Measurements from ENCODE around the gene R3HCC1L. TPM values are rescaled to one million over a fixed set of nuclear protein-coding genes. Genes with fewer than 3 reads are reported as not detected.

The R3HCC1L gene
- total and polyA plus RNA-seq, 9 of the 15 experiments (the other 6 are each of a cell fraction or from before 2014, with no cell fraction given), result 9.1 to 17.8 (median 12.6) TPM

DNA sequence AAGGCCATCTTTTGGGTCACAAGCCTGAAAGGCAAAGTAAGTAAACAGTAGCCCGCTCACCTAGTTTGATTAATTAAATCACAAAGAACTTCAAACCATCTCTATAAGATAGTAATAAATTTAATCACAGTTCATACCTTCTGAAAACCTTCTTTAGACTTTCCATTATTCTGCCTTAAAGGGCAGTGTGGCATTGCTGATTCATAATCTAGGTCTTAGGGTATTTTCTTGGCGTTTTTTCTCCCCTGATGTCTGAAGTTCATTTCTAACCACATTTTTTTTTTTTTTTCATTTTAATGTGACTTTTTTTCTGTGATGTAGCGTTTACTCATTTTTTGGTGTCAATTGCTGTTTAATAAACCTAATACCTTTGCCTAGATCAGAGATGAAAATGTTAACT lies 106.1 kb downstream of the R3HCC1L start (continued):
- TF ChIP-seq ZNF551 (CRISPR knock-in tag; IDR thresholded peaks at IDR 0.05) (no peak), BRF2 (IDR thresholded peaks at IDR 0.05; ENCODE audit: borderline replicate concordance, insufficient read depth, insufficient read length) (no peak), MCM2 (IDR thresholded peaks at IDR 0.05; ENCODE audit: low read depth) (no peak), CBX3 (IDR thresholded peaks at IDR 0.05; ENCODE audit: borderline replicate concordance in 1 of 2, low read length in 2 of 2) (no peak), HDAC6 (IDR thresholded peaks at IDR 0.05; ENCODE audit: low read depth, low read length) (no peak), ELF2 (CRISPR knock-in tag; IDR thresholded peaks at IDR 0.05) (no peak)
- TF ChIP-seq, protein P1, sequence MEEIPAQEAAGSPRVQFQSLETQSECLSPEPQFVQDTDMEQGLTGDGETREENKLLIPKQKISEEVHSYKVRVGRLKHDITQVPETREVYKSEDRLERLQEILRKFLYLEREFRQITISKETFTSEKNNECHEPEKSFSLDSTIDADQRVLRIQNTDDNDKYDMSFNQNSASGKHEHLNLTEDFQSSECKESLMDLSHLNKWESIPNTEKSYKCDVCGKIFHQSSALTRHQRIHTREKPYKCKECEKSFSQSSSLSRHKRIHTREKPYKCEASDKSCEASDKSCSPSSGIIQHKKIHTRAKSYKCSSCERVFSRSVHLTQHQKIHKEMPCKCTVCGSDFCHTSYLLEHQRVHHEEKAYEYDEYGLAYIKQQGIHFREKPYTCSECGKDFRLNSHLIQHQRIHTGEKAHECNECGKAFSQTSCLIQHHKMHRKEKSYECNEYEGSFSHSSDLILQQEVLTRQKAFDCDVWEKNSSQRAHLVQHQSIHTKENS (CRISPR knock-in tag; IDR thresholded peaks at IDR 0.05), result no peak

DNA sequence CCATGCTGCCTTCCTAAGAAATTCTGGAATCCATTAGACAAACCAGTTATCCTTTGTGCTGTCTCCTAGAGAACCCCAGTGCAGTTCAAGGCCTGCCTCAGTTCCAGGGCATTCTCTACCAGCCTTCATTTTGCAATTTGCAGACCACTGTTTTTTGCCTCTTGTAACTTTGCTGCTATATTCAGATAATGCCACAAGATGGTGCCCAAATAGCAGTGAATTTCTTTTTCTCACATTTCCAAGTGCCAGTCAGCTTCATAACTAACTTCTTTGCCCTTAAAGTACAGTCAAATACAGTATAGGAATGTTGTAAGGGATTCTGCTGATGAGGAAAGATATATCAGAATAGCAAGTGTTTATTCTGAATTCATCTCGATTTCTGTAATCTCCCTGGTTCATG lies 108.4 kb downstream of the R3HCC1L start:
- H3K36me3 ChIP-seq (ENCODE audit: control insufficient read depth, insufficient read depth, low read length), result peaks cover 36% of the 10 kb centered on the region; the same call in 2 of the 3 replicates
- peaks cover 0 to 12% of the 10 kb centered on the region in 2 experiments; a peak in 3 of 5 replicates for H3K4me1 ChIP-seq (replicated peaks in 1 of 2; ENCODE audit: control insufficient read depth in 2 of 2, insufficient read depth in 2 of 2, low read length in 2 of 2)
- ATAC-seq (no peak), DNase-seq (ENCODE audit: extremely low read depth in 1 of 4, low spot score in 3 of 4) (no peak), FAIRE-seq (no peak)
- in situ Hi-C loops (cut with MboI) (no loop called here), intact Hi-C loops (cut with micrococcal nuclease) (loop anchor here (5.0 kb wide), 1 partner anchor 64 kb away; no protein-coding TSS in a partner anchor)
- no peak overlapping the region for H3K9ac ChIP-seq (ENCODE audit: insufficient read depth in 1 of 2, low read depth in 2 of 2, low read length in 2 of 2)
- H3K9me3 ChIP-seq (replicated peaks; ENCODE audit: control insufficient read depth, insufficient read depth, low read depth, low read length), result no peaks in the 10 kb centered on the region
- no peak overlapping the region for H3K4me2 ChIP-seq (ENCODE audit: insufficient read depth, low read length)
- no peak overlapping the region for H2AFZ ChIP-seq (ENCODE audit: low read depth, low read length)
- no peak overlapping the region for H3K4me3 ChIP-seq
- ChIA-PET POLR2A (no interaction called here), CTCF (ENCODE audit: low intra/inter-chr PET ratio) (interaction anchor here (0.7 kb wide), 1 partner anchor 67 kb away, joined by 3 read pairs; no protein-coding TSS in a partner anchor)
- H3K9me1 ChIP-seq (ENCODE audit: control insufficient read depth, insufficient read depth, low read length), result peaks cover 2% of the 10 kb centered on the region
- no peaks in the 10 kb centered on the region for H3K79me2 ChIP-seq (ENCODE audit: control insufficient read depth, insufficient read depth, low read length)
- 46% methylated on average over 1 of the region's 1 CpG for WGBS (ENCODE audit: insufficient coverage, low coverage, missing lambda C conversion rate)
- H3K27ac ChIP-seq (ENCODE audit: extremely low read depth, low read depth, low read length), result no peak overlapping the region
- H3K27me3 ChIP-seq (ENCODE audit: control insufficient read depth in 2 of 2, insufficient read depth in 2 of 2, low read length in 2 of 2), result no peaks in the 10 kb centered on the region
- no peaks in the 10 kb centered on the region for H4K20me1 ChIP-seq (replicated peaks; ENCODE audit: control insufficient read depth, insufficient read depth, low read length)
- BruUV-seq (replicated peaks), result no TSS peak
- TF ChIP-seq, protein P2, sequence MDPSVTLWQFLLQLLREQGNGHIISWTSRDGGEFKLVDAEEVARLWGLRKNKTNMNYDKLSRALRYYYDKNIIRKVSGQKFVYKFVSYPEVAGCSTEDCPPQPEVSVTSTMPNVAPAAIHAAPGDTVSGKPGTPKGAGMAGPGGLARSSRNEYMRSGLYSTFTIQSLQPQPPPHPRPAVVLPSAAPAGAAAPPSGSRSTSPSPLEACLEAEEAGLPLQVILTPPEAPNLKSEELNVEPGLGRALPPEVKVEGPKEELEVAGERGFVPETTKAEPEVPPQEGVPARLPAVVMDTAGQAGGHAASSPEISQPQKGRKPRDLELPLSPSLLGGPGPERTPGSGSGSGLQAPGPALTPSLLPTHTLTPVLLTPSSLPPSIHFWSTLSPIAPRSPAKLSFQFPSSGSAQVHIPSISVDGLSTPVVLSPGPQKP (CRISPR knock-in tag; IDR thresholded peaks at IDR 0.05), result no peak
- TF ChIP-seq RAD21 (CRISPR knock-in tag; conservative IDR thresholded peaks at IDR 0.05 in 1 of 2, IDR thresholded peaks at IDR 0.05 in 1 of 2), result peak; percentile 40 to 60; a peak in 3 of 4 replicates
- TF ChIP-seq, protein P3, sequence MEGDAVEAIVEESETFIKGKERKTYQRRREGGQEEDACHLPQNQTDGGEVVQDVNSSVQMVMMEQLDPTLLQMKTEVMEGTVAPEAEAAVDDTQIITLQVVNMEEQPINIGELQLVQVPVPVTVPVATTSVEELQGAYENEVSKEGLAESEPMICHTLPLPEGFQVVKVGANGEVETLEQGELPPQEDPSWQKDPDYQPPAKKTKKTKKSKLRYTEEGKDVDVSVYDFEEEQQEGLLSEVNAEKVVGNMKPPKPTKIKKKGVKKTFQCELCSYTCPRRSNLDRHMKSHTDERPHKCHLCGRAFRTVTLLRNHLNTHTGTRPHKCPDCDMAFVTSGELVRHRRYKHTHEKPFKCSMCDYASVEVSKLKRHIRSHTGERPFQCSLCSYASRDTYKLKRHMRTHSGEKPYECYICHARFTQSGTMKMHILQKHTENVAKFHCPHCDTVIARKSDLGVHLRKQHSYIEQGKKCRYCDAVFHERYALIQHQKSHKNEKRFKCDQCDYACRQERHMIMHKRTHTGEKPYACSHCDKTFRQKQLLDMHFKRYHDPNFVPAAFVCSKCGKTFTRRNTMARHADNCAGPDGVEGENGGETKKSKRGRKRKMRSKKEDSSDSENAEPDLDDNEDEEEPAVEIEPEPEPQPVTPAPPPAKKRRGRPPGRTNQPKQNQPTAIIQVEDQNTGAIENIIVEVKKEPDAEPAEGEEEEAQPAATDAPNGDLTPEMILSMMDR (IDR thresholded peaks at IDR 0.05 in 2 of 3, conservative IDR thresholded peaks at IDR 0.05 in 1 of 3; ENCODE audit: insufficient read depth in 2 of 3, low read depth in 1 of 3, low read length in 3 of 3), result peak in 2 of 3 experiments; percentile 18 to 35; a peak in 2 of 6 replicates
